Pancreas (tissue), 10 donors: ENCODE results near the gene TNRC6A. TPM values are rescaled to one million over a fixed set of nuclear protein-coding genes. Genes with fewer than 3 reads are reported as not detected.

Source experiments
- ATAC-seq, 4 donors: fragments of 200-7000 bp; cut with Tn5 transposase; one replicate each; pipeline versions ENCODE4 v1.8.0 to v1.9.1; 2020; ENCODE audit warnings: mild to moderate bottlenecking in 4 of 4, moderate library complexity in 4 of 4
- DNase-seq, 6 donors: peaks; one replicate each; pipeline ENCODE4 v3.0.0-alpha.2; 2020
- FAIRE-seq: peaks from 2 replicates; lab custom pipeline; 2012; peaks lifted over from hg19 to GRCh38; lab: Jason Lieb, UNC
- H3K27ac ChIP-seq, 4 donors: fragments of 200-600 bp; sonication (generic); 1 replicate in 3 of 4; 2 replicates in 1 of 4; pipeline versions ENCODE4 v1.5.0 to v1.8.0; 2020
- H3K27me3 ChIP-seq, 4 donors: fragments of 200-600 bp; one replicate each; pipeline ENCODE4 v1.8.0; 2021
- H3K36me3 ChIP-seq, 3 donors: fragments of 200-600 bp; sonication (generic) in 1 of 3; one replicate each; pipeline versions ENCODE4 v1.5.0 to v1.8.0; 2020 to 2021
- H3K4me1 ChIP-seq, 3 donors: fragments of 200-600 bp; one replicate each; pipeline ENCODE4 v1.8.0; 2021
- H3K4me3 ChIP-seq, 4 donors: fragments of 200-600 bp; sonication (generic) in 2 of 4; one replicate each; pipeline versions ENCODE4 v1.5.0 to v1.8.0; 2020 to 2021
- H3K9me3 ChIP-seq, 4 donors: fragments of 200-600 bp; one replicate each; pipeline ENCODE4 v1.8.0; 2021
- CTCF ChIP-seq, 4 donors: fragments of 200-600 bp; sonication (generic) in 3 of 4; IDR thresholded peaks; one replicate each; pipeline versions ENCODE4 v1.5.0 to v1.8.0; 2021; ENCODE audit warnings: antibody characterized with exemption in 4 of 4
- WGBS, 2 donors: extraction: QIAGEN DNeasy Blood & Tissue Kit; methylation state at CpG; one replicate each; pipeline ENCODE4 v1.1.7; 2013; 5-methylcytosine and 5-hydroxymethylcytosine counted together
- intact Hi-C, 3 donors: fragments of 100-400 bp; cut with DNase I; formaldehyde crosslinking; loops; one replicate each; pipeline versions ENCODE4 v1.11.1 to v1.14.2; 2022
- polyA plus RNA-seq, 2 donors: library from polyadenylated mRNA; stranded (reverse); fragments of 200-250 nt; gene quantifications; one replicate each; pipeline ENCODE4 v1.2.3, GENCODE V29; 2013
- total RNA-seq, 6 donors: library from RNA; stranded (reverse); fragmentation: NEBNext Ultra II Directional in 4 of 6; extraction: Animal tissue kit (Norgen Biotek cat#: 25700) in 4 of 6; gene quantifications; one replicate each; pipeline versions ENCODE4 v1.2.1 to v1.2.4, GENCODE V29; 2021 to 2023
- donor health status: healthy with polysubstance abuse.
- donor health status: DM: no; HTN: no; CAD: no; lungs with moderate emphysema.
- donor health status: DM: no; HTN: no; CAD: no.
- donor health status: control.
- donor health status: control.
- donor health status: Bipolar disorder and iron deficiency.
- donor health status: DM: yes; HTN: yes; CAD: no.
- donor health status: DM: no; HTN: no; CAD: no.
- donor health status: DM: no; HTN: no; CAD: no.
- donor health status: DM: yes; HTN: yes; CAD: no.

The TNRC6A gene
- total and polyA plus RNA-seq, 8 donors, result 15.6 to 33.9 (median 23.2) TPM

- Histone ChIP-seq H3K27me3 (no peaks in the 10 kb centered on the region), H3K27ac (no peak overlapping the region), H3K4me1 (no peaks in the 10 kb centered on the region), H3K36me3 (peaks cover 3 to 76% (median 29%) of the 10 kb centered on the region in 3 donors), H3K9me3 (no peaks in the 10 kb centered on the region), H3K4me3 (no peak overlapping the region)
- DNase-seq, result no peak
- intact Hi-C loops, result no loop called here
- WGBS, 2 donors, result 86 to 91% methylated on average over 4 of the region's 4 CpGs
- ATAC-seq, result peak in 3 of 4 donors; percentile 25 to 48 (median 36)
- TF ChIP-seq CTCF (IDR thresholded peaks at IDR 0.05), result no peak
- FAIRE-seq, result no peak
Observed at GRCh38 chr16:24800586-24800985, 71.1 kb downstream of the TNRC6A start.

- no peak for ATAC-seq
- no peak for TF ChIP-seq CTCF (IDR thresholded peaks at IDR 0.05)
- intact Hi-C loops, result no loop called here
- Histone ChIP-seq H3K9me3 (no peaks in the 10 kb centered on the region), H3K27me3 (no peaks in the 10 kb centered on the region), H3K4me3 (no peak overlapping the region), H3K27ac (no peak overlapping the region), H3K4me1 (no peaks in the 10 kb centered on the region), H3K36me3 (peaks cover 3 to 78% (median 36%) of the 10 kb centered on the region in 3 donors)
- WGBS, 2 donors, result 79 to 85% methylated on average over 3 of the region's 3 CpGs
- FAIRE-seq, result no peak
- DNase-seq, result no peak
Observed at GRCh38 chr16:24801761-24802302, 72.4 kb downstream of the TNRC6A start.

- Histone ChIP-seq H3K9me3 (no peaks in the 10 kb centered on the region), H3K36me3 (peaks cover 0 to 81% (median 43%) of the 10 kb centered on the region in 3 donors), H3K4me3 (no peak overlapping the region), H3K4me1 (no peaks in the 10 kb centered on the region), H3K27ac (no peak overlapping the region), H3K27me3 (no peaks in the 10 kb centered on the region)
- TF ChIP-seq CTCF (IDR thresholded peaks at IDR 0.05), result no peak
- WGBS, 2 donors, result 84 to 89% methylated on average over 5 of the region's 5 CpGs
- no peak for FAIRE-seq
- no peak for DNase-seq
- intact Hi-C loops, result no loop called here
- ATAC-seq, result no peak
Observed at GRCh38 chr16:24805484-24805883, 76.0 kb downstream of the TNRC6A start.

- H3K4me1 ChIP-seq, result no peaks in the 10 kb centered on the region
- intact Hi-C loops, result no loop called here
- DNase-seq (no peak), ATAC-seq (no peak), FAIRE-seq (no peak)
- H3K4me3 ChIP-seq, result no peak overlapping the region
- no peaks in the 10 kb centered on the region for H3K27me3 ChIP-seq
- TF ChIP-seq CTCF (IDR thresholded peaks at IDR 0.05), result no peak
- no peaks in the 10 kb centered on the region for H3K9me3 ChIP-seq
- WGBS, 2 donors, result 50 to 55% methylated on average over 1 of the region's 1 CpG
- no peak overlapping the region for H3K27ac ChIP-seq
- peaks cover 0 to 85% (median 40%) of the 10 kb centered on the region in 3 donors for H3K36me3 ChIP-seq
Observed at GRCh38 chr16:24807301-24807700, 77.8 kb downstream of the TNRC6A start.
